ENCODE results near the gene RCE1. TPM values are rescaled to one million over a fixed set of nuclear protein-coding genes. Genes with fewer than 3 reads are reported as not detected.
A peak's percentile ranks its signal among the peaks of the same experiment; 100 is the strongest.
"Not testable (repeated sequence)": the region's sequence is repeated elsewhere in the genome, so short reads cannot be mapped to it uniquely, and the experiment has no call there.

RCE1 gene
- total RNA-seq (2014; rRNA removed; shearing (Covaris generic)): 24.1 and 30.8 TPM in 2 replicates
- polyA plus RNA-seq (2014; cell fraction: nucleus; rRNA removed): 32.2 and 38.0 TPM in 2 replicates

GRCh38 chr11:66842896-66843775 lies at the start of gene RCE1:
Gene RCE1, plus strand, starts transcription at chr11:66843441. Its CDS starts 15 bp downstream, at chr11:66843456.
- DNase-seq (ENCODE audit: extremely low read depth, low read depth): peak; percentile 76

- not testable (repeated sequence) for DNase-seq (ENCODE audit: extremely low read depth, low read depth)
Measured at GRCh38 chr11:66799815-66800214, 43.4 kb upstream of the RCE1 start.

- DNase-seq (ENCODE audit: extremely low read depth, low read depth): no peak
Measured at GRCh38 chr11:66800720-66801428, 42.4 kb upstream of the RCE1 start.

- no peak for DNase-seq (ENCODE audit: extremely low read depth, low read depth)
Measured at GRCh38 chr11:66809592-66809991, 33.6 kb upstream of the RCE1 start.

- no peak for DNase-seq (ENCODE audit: extremely low read depth, low read depth)
Measured at GRCh38 chr11:66810576-66811185, 32.6 kb upstream of the RCE1 start.

- no peak for DNase-seq (ENCODE audit: extremely low read depth, low read depth)
Measured at GRCh38 chr11:66814678-66815077, 28.6 kb upstream of the RCE1 start.

- DNase-seq (ENCODE audit: extremely low read depth, low read depth): no peak
Measured at GRCh38 chr11:66815646-66816045, 27.6 kb upstream of the RCE1 start.

- DNase-seq (ENCODE audit: extremely low read depth, low read depth): no peak
Measured at GRCh38 chr11:66818231-66818955, 24.8 kb upstream of the RCE1 start.

GRCh38 chr11:66820381-66820780 lies 22.9 kb upstream of the RCE1 start:
- no peak for DNase-seq (ENCODE audit: extremely low read depth, low read depth)

GRCh38 chr11:66820901-66821300 lies 22.3 kb upstream of the RCE1 start:
- no peak for DNase-seq (ENCODE audit: extremely low read depth, low read depth)

- no peak for DNase-seq (ENCODE audit: extremely low read depth, low read depth)
Measured at GRCh38 chr11:66823700-66824099, 19.5 kb upstream of the RCE1 start.

- DNase-seq (ENCODE audit: extremely low read depth, low read depth): not testable (repeated sequence)
Measured at GRCh38 chr11:66824573-66824972, 18.7 kb upstream of the RCE1 start.

- DNase-seq (ENCODE audit: extremely low read depth, low read depth): no peak
Measured at GRCh38 chr11:66834539-66834845, 8.7 kb upstream of the RCE1 start.

- DNase-seq (ENCODE audit: extremely low read depth, low read depth): no peak
Measured at GRCh38 chr11:66834943-66835342, 8.3 kb upstream of the RCE1 start.

- no peak for DNase-seq (ENCODE audit: extremely low read depth, low read depth)
Measured at GRCh38 chr11:66835768-66836405, 7.4 kb upstream of the RCE1 start.

GRCh38 chr11:66840317-66841091 lies 2.7 kb upstream of the RCE1 start:
- no peak for DNase-seq (ENCODE audit: extremely low read depth, low read depth)

GRCh38 chr11:66841861-66842260 lies 1.4 kb upstream of the RCE1 start:
- no peak for DNase-seq (ENCODE audit: extremely low read depth, low read depth)

GRCh38 chr11:66842501-66842895 lies 743 bp upstream of the RCE1 start:
- no peak for DNase-seq (ENCODE audit: extremely low read depth, low read depth)

GRCh38 chr11:66843776-66844495 lies 695 bp downstream of the RCE1 start:
- no peak for DNase-seq (ENCODE audit: extremely low read depth, low read depth)

Measured in NCI-H460 (cell line).